ENCODE data around the gene HCRT. TPM values are rescaled to one million over a fixed set of nuclear protein-coding genes. Genes with fewer than 3 reads are reported as not detected.

The HCRT gene
- total RNA-seq, 2 donors from 2014 or later, result not detected

DNA sequence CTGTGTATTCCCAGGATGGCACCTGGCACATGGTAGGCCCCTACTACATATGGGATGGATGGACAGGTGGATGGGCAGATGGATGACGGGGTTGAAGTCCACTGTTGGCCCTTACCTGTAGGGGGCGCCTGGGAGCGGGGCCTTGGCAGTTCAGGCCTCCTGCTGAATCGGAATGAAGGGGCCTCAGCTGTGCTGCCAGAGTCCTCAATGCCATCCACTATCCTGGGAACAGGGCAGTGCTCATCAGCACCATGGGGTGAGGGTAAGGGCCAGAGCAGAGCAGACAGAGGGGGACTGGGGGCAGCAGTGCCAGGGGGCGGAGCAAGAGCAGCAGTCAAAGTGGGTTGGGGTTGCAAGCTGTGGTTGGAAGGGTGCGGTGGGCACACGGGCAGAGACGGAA is 22.1 kb downstream of the HCRT start:
- Histone ChIP-seq H3K4me1 (no peaks in the 10 kb centered on the region), H3K36me3 (no peaks in the 10 kb centered on the region), H3K9me3 (no peaks in the 10 kb centered on the region), H3K9ac (ENCODE audit: low read depth in 2 of 2, low read length in 2 of 2) (no peak overlapping the region), H3K27ac (no peak overlapping the region), H3K27me3 (no peaks in the 10 kb centered on the region), H3K4me3 (no peak overlapping the region)
- intact Hi-C loops (cut with DNase I), result no loop called here
- peak; percentile 52 for DNase-seq
- TF ChIP-seq, protein P1, sequence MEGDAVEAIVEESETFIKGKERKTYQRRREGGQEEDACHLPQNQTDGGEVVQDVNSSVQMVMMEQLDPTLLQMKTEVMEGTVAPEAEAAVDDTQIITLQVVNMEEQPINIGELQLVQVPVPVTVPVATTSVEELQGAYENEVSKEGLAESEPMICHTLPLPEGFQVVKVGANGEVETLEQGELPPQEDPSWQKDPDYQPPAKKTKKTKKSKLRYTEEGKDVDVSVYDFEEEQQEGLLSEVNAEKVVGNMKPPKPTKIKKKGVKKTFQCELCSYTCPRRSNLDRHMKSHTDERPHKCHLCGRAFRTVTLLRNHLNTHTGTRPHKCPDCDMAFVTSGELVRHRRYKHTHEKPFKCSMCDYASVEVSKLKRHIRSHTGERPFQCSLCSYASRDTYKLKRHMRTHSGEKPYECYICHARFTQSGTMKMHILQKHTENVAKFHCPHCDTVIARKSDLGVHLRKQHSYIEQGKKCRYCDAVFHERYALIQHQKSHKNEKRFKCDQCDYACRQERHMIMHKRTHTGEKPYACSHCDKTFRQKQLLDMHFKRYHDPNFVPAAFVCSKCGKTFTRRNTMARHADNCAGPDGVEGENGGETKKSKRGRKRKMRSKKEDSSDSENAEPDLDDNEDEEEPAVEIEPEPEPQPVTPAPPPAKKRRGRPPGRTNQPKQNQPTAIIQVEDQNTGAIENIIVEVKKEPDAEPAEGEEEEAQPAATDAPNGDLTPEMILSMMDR (IDR thresholded peaks at IDR 0.05), result peak; percentile 18

GRCh38 chr17:42160531-42160910 is 24.7 kb downstream of the HCRT start:
- DNase-seq, result no peak
- TF ChIP-seq, protein P1 (IDR thresholded peaks at IDR 0.05), result no peak
- H3K9ac ChIP-seq (ENCODE audit: low read depth in 2 of 2, low read length in 2 of 2), result no peak overlapping the region
- no peak overlapping the region for H3K27ac ChIP-seq
- intact Hi-C loops (cut with DNase I), result no loop called here
- no peaks in the 10 kb centered on the region for H3K27me3 ChIP-seq
- no peak overlapping the region for H3K4me3 ChIP-seq
- H3K36me3 ChIP-seq, result no peaks in the 10 kb centered on the region
- no peaks in the 10 kb centered on the region for H3K9me3 ChIP-seq
- H3K4me1 ChIP-seq, result no peaks in the 10 kb centered on the region

GRCh38 chr17:42159796-42160530 is 25.3 kb downstream of the HCRT start:
- intact Hi-C loops (cut with DNase I), result no loop called here
- H3K36me3 ChIP-seq, result no peaks in the 10 kb centered on the region
- TF ChIP-seq, protein P1 (IDR thresholded peaks at IDR 0.05), result no peak
- H3K27ac ChIP-seq, result no peak overlapping the region
- H3K9me3 ChIP-seq, result no peaks in the 10 kb centered on the region
- no peaks in the 10 kb centered on the region for H3K4me1 ChIP-seq
- H3K4me3 ChIP-seq, result no peak overlapping the region
- no peaks in the 10 kb centered on the region for H3K27me3 ChIP-seq
- DNase-seq, result no peak
- no peak overlapping the region for H3K9ac ChIP-seq (ENCODE audit: low read depth in 2 of 2, low read length in 2 of 2)

GRCh38 chr17:42155614-42156045 is 29.6 kb downstream of the HCRT start:
- H3K36me3 ChIP-seq, result no peaks in the 10 kb centered on the region
- no peak overlapping the region for H3K27ac ChIP-seq
- peak overlapping the region; percentile 99 for H3K4me3 ChIP-seq
- H3K4me1 ChIP-seq, result peaks cover 10% of the 10 kb centered on the region
- H3K9ac ChIP-seq (ENCODE audit: low read depth in 2 of 2, low read length in 2 of 2), result peak overlapping the region in 1 of 2 donors; percentile 34
- no peaks in the 10 kb centered on the region for H3K9me3 ChIP-seq
- TF ChIP-seq, protein P1 (IDR thresholded peaks at IDR 0.05), result no peak
- H3K27me3 ChIP-seq, result no peaks in the 10 kb centered on the region
- no peak for DNase-seq
- intact Hi-C loops (cut with DNase I), result no loop called here

- peaks cover 10% of the 10 kb centered on the region for H3K4me1 ChIP-seq
- no peaks in the 10 kb centered on the region for H3K27me3 ChIP-seq
- H3K27ac ChIP-seq, result peak overlapping the region; percentile 53
- DNase-seq, result peak; percentile 35
- intact Hi-C loops (cut with DNase I), result no loop called here
- no peaks in the 10 kb centered on the region for H3K9me3 ChIP-seq
- H3K36me3 ChIP-seq, result no peaks in the 10 kb centered on the region
- TF ChIP-seq, protein P1 (IDR thresholded peaks at IDR 0.05), result no peak
- peak overlapping the region; percentile 99 for H3K4me3 ChIP-seq
- H3K9ac ChIP-seq (ENCODE audit: low read depth in 2 of 2, low read length in 2 of 2), result peak overlapping the region; percentile 93 to 100
Measured at GRCh38 chr17:42153919-42154742, 31.1 kb downstream of the HCRT start.
